ENCODE data around the gene SOX1. TPM values are rescaled to one million over a fixed set of nuclear protein-coding genes. Genes with fewer than 3 reads are reported as not detected.

SOX1 gene
- total and polyA plus RNA-seq, 12 donors, result not detected

GRCh38 chr13:112042496-112042895, 24.5 kb upstream of the SOX1 start:
- Histone ChIP-seq H3K27ac (no peak overlapping the region), H3K4me1 (no peaks in the 10 kb centered on the region), H3K9me3 (peaks cover 0 to 41% (median 7%) of the 10 kb centered on the region in 11 donors), H3K4me3 (no peak overlapping the region), H3K27me3 (peaks cover 0 to 68% (median 42%) of the 10 kb centered on the region in 7 donors), H3K36me3 (no peaks in the 10 kb centered on the region)
- intact Hi-C loops (cut with DNase I), result no loop called here
- no peak for ATAC-seq
- WGBS, 2 donors, result 74 to 76% methylated on average over 4 of the region's 4 CpGs
- no peak for DNase-seq
- no peak for TF ChIP-seq CTCF (IDR thresholded peaks at IDR 0.05)

- H3K36me3 ChIP-seq, result no peaks in the 10 kb centered on the region
- no peak overlapping the region for H3K27ac ChIP-seq
- ATAC-seq, result no peak
- peaks cover 0 to 8% (median 0%) of the 10 kb centered on the region in 11 donors for H3K9me3 ChIP-seq
- DNase-seq, result no peak
- 38 to 41% methylated on average over 13 of the region's 13 CpGs for WGBS, 2 donors
- peaks cover 7 to 28% (median 14%) of the 10 kb centered on the region in 9 donors for H3K4me1 ChIP-seq
- H3K4me3 ChIP-seq, result no peak overlapping the region
- intact Hi-C loops (cut with DNase I), result loop anchor here in 1 of 10 donors (10.0 kb wide), 1 partner anchor 393 kb away; no protein-coding TSS in a partner anchor
- H3K27me3 ChIP-seq, result peaks cover 34 to 100% (median 100%) of the 10 kb centered on the region in 7 donors
- TF ChIP-seq CTCF (IDR thresholded peaks at IDR 0.05), result no peak
Observed at GRCh38 chr13:112052213-112052612, 14.7 kb upstream of the SOX1 start.

GRCh38 chr13:112053167-112053743, 13.7 kb upstream of the SOX1 start:
- ATAC-seq, result no peak
- no peak for DNase-seq
- Histone ChIP-seq H3K27ac (no peak overlapping the region), H3K36me3 (no peaks in the 10 kb centered on the region), H3K4me3 (no peak overlapping the region), H3K27me3 (peaks cover 45 to 100% (median 100%) of the 10 kb centered on the region in 7 donors), H3K9me3 (no peaks in the 10 kb centered on the region), H3K4me1 (peaks cover 7 to 36% (median 23%) of the 10 kb centered on the region in 9 donors)
- WGBS, 2 donors, result 3% methylated on average over 31 of the region's 31 CpGs
- TF ChIP-seq CTCF (IDR thresholded peaks at IDR 0.05), result no peak
- intact Hi-C loops (cut with DNase I), result loop anchor here in 1 of 10 donors (10.0 kb wide), 1 partner anchor 392 kb away; no protein-coding TSS in a partner anchor

- no peak for ATAC-seq
- no peaks in the 10 kb centered on the region for H3K9me3 ChIP-seq
- DNase-seq, result no peak
- no peak for TF ChIP-seq CTCF (IDR thresholded peaks at IDR 0.05)
- 2% methylated on average over 63 of the region's 63 CpGs for WGBS, 2 donors
- H3K36me3 ChIP-seq, result no peaks in the 10 kb centered on the region
- H3K4me1 ChIP-seq, result peaks cover 7 to 36% (median 23%) of the 10 kb centered on the region in 9 donors
- peaks cover 52 to 100% (median 100%) of the 10 kb centered on the region in 7 donors for H3K27me3 ChIP-seq
- intact Hi-C loops (cut with DNase I), result loop anchor here in 1 of 10 donors (10.0 kb wide), 1 partner anchor 391 kb away; no protein-coding TSS in a partner anchor
- H3K27ac ChIP-seq, result no peak overlapping the region
- H3K4me3 ChIP-seq, result no peak overlapping the region
Observed at GRCh38 chr13:112053744-112054615, 13.0 kb upstream of the SOX1 start.
